ENCODE results near the gene NEK6.
"Not testable (repeated sequence)": the region's sequence is repeated elsewhere in the genome, so short reads cannot be mapped to it uniquely, and the experiment has no call there.

Gene NEK6

GRCh38 chr9:124231095-124231737 lies 26.5 kb upstream of the NEK6 start:
- no peak for DNase-seq

- no peak for DNase-seq
Measured at GRCh38 chr9:124238546-124239140, 19.1 kb upstream of the NEK6 start.

GRCh38 chr9:124239249-124240073 lies 18.3 kb upstream of the NEK6 start:
- peak in 1 of 2 donors; percentile 58 for DNase-seq

- DNase-seq: peak in 1 of 2 donors; percentile 52
Measured at GRCh38 chr9:124242331-124243194, 15.2 kb upstream of the NEK6 start.

GRCh38 chr9:124247393-124247792 lies 10.4 kb upstream of the NEK6 start:
- not testable (repeated sequence) for DNase-seq

- no peak for DNase-seq
Measured at GRCh38 chr9:124248066-124248465, 9.7 kb upstream of the NEK6 start.

GRCh38 chr9:124248960-124249359 lies 8.8 kb upstream of the NEK6 start:
- no peak for DNase-seq

GRCh38 chr9:124251204-124251603 lies 6.5 kb upstream of the NEK6 start:
- no peak for DNase-seq

- DNase-seq: no peak
Measured at GRCh38 chr9:124251605-124252378, 6.0 kb upstream of the NEK6 start.

- DNase-seq: not testable (repeated sequence)
Measured at GRCh38 chr9:124252878-124253277, 4.9 kb upstream of the NEK6 start.

- DNase-seq: no peak
Measured at GRCh38 chr9:124254261-124254682, 3.5 kb upstream of the NEK6 start.

GRCh38 chr9:124255222-124255621 lies 2.5 kb upstream of the NEK6 start:
- DNase-seq: no peak

- DNase-seq: no peak
Measured at GRCh38 chr9:124256517-124257069, 1.2 kb upstream of the NEK6 start.

- DNase-seq: no peak
Measured at GRCh38 chr9:124257070-124257843, 492 bp upstream of the NEK6 start.

- DNase-seq: peak in 1 of 2 donors; percentile 31
Measured at GRCh38 chr9:124258607-124259157, 933 bp downstream of the NEK6 start.

- no peak for DNase-seq
Measured at GRCh38 chr9:124259158-124259808, 1.5 kb downstream of the NEK6 start.

- peak; percentile 40 to 90 for DNase-seq
Measured at GRCh38 chr9:124260769-124261603, 3.2 kb downstream of the NEK6 start.

- DNase-seq: no peak
Measured at GRCh38 chr9:124261736-124262648, 4.2 kb downstream of the NEK6 start.
